ENCODE measurements around the gene MKLN1.

DNA sequence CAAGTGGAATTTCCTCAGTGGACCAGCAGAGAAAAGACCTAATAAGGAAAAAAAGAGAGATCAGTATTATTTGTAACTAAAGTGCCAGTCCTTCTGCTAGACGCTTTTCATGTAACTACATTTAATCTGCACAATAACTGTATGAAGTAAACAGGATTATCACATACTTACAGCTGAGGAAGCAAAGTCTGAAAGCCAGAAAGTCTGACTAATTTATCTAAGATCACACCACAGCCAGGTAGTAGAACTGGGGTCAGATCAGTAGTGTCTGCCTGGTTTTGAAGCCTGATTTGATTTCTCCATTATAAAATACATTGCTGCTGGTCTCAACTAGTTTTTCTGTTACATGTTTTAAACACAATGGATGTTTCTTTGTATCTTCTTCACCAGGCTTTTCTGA lies 159.5 kb downstream of the MKLN1 start:
- no peak for TF ChIP-seq CTCF (IDR thresholded peaks at IDR 0.05)
- no peak for TF ChIP-seq POLR2A (IDR thresholded peaks at IDR 0.05)
